VCaP (cell line): Measurements from ENCODE around the gene UBL7.

Experiments
- H3K27ac ChIP-seq: fragments of 450-650 bp; 2 replicates; pipeline ENCODE4 v1.5.1; 2017
- TF ChIP-seq, protein P1 (sequence below): fragments of 450-650 bp; conservative IDR thresholded peaks from 2 replicates; pipeline ENCODE4 v1.5.1; 2017; ENCODE audit warnings: mild to moderate bottlenecking, moderate library complexity

UBL7 gene

DNA sequence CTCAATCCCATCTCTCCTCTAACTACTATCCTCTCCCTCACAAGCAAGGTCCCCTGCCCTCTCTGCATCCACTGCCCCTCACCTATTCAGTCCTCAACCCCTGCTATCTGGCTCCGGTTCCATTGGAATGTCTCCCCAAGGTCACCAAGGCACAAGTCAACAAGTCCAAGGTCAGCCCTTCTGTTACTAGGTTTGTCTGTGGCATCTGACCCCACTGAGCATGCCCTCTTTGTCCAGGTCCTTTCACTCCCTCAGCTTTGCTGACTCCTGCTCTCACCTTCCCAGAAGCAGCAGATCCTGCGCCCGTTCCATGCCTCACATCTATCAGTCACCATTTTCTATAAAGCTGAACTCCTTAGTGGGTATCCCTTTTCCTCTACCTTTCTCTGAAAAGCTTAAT, 18.9 kb downstream of the UBL7 start:
- H3K27ac ChIP-seq: no peak overlapping the region
- TF ChIP-seq, protein P1, sequence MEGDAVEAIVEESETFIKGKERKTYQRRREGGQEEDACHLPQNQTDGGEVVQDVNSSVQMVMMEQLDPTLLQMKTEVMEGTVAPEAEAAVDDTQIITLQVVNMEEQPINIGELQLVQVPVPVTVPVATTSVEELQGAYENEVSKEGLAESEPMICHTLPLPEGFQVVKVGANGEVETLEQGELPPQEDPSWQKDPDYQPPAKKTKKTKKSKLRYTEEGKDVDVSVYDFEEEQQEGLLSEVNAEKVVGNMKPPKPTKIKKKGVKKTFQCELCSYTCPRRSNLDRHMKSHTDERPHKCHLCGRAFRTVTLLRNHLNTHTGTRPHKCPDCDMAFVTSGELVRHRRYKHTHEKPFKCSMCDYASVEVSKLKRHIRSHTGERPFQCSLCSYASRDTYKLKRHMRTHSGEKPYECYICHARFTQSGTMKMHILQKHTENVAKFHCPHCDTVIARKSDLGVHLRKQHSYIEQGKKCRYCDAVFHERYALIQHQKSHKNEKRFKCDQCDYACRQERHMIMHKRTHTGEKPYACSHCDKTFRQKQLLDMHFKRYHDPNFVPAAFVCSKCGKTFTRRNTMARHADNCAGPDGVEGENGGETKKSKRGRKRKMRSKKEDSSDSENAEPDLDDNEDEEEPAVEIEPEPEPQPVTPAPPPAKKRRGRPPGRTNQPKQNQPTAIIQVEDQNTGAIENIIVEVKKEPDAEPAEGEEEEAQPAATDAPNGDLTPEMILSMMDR: no peak

DNA sequence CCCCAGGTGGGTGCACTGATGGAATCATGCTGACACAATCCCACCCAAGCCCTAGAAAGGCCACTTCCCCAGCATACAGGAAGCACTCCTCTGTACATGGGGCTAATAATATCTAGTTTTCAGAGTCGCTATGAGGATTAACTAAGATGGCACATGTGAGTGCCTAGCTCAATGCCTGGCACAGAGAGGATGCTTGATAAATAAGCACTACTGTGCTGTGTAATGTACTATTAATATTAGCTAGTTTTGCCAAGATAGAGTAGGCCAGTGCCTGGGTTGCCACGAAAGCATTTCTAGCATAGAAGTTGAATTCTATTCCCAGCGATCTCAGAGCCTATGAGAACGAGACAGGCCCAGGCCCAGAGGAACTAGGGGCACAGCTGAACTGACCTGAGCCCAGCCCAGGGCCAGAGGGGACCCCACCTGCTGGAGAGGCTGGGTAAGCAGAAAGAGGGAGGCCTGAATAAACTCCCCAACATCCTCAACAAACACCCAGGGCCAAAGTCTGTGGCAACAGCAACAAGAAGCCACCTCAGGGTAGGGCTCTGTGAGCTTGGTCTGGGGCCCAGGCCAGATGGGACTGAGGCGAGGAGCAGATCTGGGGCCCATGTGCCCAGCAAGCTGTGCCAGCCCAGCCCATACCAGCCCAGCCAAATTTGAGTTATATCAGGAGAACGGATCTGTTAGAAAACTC, 19.6 kb downstream of the UBL7 start:
- TF ChIP-seq, protein P1: no peak
- no peak overlapping the region for H3K27ac ChIP-seq

DNA sequence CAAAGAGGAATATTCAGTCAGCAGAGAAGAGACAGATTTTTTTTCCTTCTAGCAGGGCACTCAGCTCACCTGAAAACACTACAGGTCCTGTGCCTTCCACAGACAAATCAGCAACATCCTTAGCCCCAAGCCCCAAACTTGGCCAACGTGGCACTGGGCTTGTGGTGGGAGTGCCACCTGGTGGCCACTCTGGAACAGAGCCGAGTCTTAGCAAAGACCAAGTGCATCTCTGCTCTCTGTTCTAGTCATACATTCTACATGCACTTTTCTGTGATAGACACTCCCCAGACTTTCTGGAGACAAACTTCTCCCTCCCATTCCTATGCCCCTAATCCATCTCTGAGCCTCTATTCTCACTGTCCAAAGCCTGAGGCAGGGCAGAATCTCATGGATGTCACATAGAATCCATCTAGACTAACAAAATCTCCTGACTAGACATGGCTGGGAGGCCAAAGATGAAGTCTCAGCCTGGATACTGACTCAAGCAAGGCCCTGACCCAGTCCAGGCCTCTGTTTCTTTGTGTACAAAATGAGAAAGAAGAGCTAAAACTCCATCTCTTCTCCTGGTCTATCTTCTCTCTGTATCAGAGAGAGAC, 22.1 kb downstream of the UBL7 start:
- TF ChIP-seq, protein P1: peak; percentile 99
- no peak overlapping the region for H3K27ac ChIP-seq

DNA sequence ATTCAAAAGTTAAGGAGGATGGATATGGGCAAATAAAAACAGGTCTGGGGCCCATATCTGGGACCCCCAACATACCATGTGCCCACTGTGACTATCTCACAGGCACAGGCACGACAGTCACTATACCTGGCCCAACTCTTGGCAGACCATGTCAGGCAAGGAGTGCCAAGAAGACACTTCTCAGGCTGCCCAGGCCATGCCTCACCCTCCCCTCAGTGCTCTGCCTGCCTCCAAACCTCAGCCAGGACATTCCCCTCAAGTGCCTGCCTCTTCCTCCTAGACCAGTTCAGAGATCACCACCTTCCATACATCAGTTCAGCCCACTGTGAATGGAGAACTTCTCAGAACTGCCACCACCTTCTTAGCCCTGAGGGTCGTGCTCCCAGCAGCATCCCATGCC, 22.8 kb downstream of the UBL7 start:
- no peak overlapping the region for H3K27ac ChIP-seq
- TF ChIP-seq, protein P1: no peak

DNA sequence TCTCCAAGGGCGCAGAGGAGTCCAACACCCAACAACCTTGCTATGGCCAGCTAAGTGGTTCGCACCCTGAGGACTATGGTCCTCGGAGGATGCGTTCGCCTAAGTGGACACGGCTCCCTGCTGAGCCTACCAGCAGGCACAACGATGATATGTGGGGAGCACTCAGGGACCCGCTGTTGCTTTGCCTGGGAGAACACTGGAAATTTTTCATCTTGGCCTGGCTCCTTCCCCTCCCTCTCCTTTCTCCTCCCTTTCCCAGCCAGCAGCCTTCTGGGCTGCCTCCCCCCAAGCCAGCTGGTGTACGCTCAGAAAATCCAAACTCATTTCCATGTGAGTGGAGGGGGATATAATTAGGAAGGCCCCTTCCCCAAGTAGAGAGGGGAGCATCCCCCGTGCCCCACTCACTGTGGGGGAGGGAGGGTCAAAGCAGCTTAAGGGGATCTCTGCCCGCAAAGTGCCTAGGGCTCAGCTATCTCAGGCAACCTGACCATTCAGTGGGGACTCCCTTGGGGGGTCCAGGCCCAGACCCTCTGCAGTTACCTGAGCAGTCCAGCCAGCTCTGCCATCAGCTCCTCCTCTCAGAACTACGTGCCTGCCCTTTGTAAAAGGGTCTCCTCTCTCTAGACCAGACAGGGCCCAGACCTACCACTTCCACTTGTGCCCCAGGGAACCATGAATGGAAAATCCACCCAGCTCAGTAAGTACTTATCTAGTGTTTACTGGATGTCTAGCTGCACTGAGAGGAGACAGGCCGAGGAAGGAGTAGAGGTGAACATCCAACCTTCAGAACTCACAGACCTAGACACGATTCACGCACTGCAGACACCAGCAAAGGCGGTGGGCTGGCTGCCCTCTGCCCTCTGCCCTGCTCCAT, 26.5 kb downstream of the UBL7 start:
- TF ChIP-seq, protein P1: no peak
- peak overlapping the region; percentile 72 for H3K27ac ChIP-seq

DNA sequence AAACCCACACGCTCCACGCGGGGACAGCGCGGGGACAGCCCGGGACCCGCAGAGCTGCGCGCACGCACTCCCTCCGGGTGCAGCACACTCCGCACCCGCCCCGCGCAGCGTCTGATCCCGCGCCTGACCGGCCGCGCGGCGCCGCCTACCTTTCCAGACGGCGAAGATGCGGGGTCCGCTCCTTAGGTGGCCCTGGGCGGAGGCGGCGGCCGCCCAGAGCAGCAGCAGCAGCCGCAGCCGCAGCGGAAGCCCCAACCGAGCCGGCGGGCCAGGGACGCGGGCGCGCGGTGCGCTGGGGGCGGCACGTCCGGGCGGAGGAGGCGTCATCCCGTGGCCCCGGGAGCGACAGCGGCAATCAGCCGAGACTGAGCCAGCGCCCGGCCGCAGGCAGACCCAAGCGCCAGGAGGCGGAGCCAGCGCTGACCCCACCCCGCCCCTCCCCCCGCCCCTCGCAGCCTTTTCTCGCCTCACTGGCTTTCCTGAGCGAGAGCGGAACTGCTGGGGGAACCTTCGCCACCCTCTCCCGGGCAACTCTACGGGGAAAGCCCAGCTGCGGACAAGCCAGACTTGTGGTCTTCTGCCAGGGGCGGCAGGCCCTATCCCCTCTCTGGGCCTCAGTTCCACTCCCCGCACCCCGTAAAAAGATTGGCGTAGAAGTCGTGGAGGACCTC, 27.2 kb downstream of the UBL7 start, which contains the start of gene SEMA7A:
SEMA7A (minus strand) TSS at position 367 of the 671 bp plus-strand sequence; CDS start at position 327, 40 bp downstream.
- TF ChIP-seq, protein P1: 0 out of 2 replicates have a peak, but pooled peaks have one; percentile 9
- peak within 1 kb of the TSS; percentile 72 for H3K27ac ChIP-seq
